Naive thymus-derived CD4-positive, alpha-beta T cell (primary cell): ENCODE data around the gene UBAC1. TPM values are rescaled to one million over a fixed set of nuclear protein-coding genes. Genes with fewer than 3 reads are reported as not detected.

Experiments
- ATAC-seq: fragments of 150-1000 bp; cut with Tn5 transposase; 2 replicates; pipeline ENCODE4 v1.10.0; 2021; ENCODE audit warnings: mild to moderate bottlenecking, moderate library complexity
- CTCF ChIA-PET: fragments of 350-600 bp; sonication (Branson Sonifier 250); formaldehyde crosslinking; loops from one replicate; lab custom pipeline; 2021; ENCODE audit warnings: antibody characterized with exemption; lab: Charles Lee
- POLR2A ChIA-PET: fragments of 350-600 bp; sonication (Branson Sonifier 250); formaldehyde crosslinking; loops from one replicate; lab custom pipeline; 2021; ENCODE audit warnings: antibody characterized with exemption, inconsistent platforms; lab: Charles Lee
- DNase-seq, 9 donors: peaks; one replicate each; pipeline versions ENCODE4 v3.0.0 to v3.0.0-alpha.2; 2020 to 2022; ENCODE audit warnings: mixed read lengths in 1 of 9
- H3K27ac ChIP-seq: one replicate; pipeline ENCODE4 v1.7.0; 2013; ENCODE audit warnings: mild to moderate bottlenecking, low read depth, low read length, moderate library complexity
- H3K27me3 ChIP-seq, 2 donors: one replicate each; pipeline ENCODE4 v1.7.0; 2013; ENCODE audit warnings: low read length in 2 of 2, mild to moderate bottlenecking in 2 of 2, moderate library complexity in 2 of 2; ENCODE audit not compliant: control insufficient read depth in 2 of 2, insufficient read depth in 2 of 2
- H3K36me3 ChIP-seq, 3 experiments: 1 replicate in 2 of 3; 2 replicates in 1 of 3; pipeline ENCODE4 v1.7.0; 2013; ENCODE audit warnings: low read length in 3 of 3, mild to moderate bottlenecking in 3 of 3, moderate library complexity in 1 of 3; ENCODE audit not compliant: insufficient read depth in 3 of 3, control insufficient read depth in 2 of 3
- H3K4me1 ChIP-seq, 2 donors: one replicate each; pipeline ENCODE4 v1.7.0; 2013; ENCODE audit warnings: low read length in 2 of 2, mild to moderate bottlenecking in 2 of 2, moderate library complexity in 1 of 2; ENCODE audit not compliant: control insufficient read depth in 2 of 2, insufficient read depth in 2 of 2
- H3K4me3 ChIP-seq: 2 replicates; pipeline ENCODE4 v1.7.0; 2013; ENCODE audit warnings: mild to moderate bottlenecking, low read length
- H3K9me3 ChIP-seq, 3 experiments: 1 replicate in 2 of 3; 2 replicates in 1 of 3; pipeline ENCODE4 v1.7.0; 2013; ENCODE audit warnings: low read length in 3 of 3; ENCODE audit not compliant: control insufficient read depth in 2 of 3
- H3K27ac Mint-ChIP-seq, 9 donors: one replicate each; pipeline ENCODE4 v1.8.0; 2020 to 2022; ENCODE audit warnings: mixed read lengths in 9 of 9, mild to moderate bottlenecking in 8 of 9, moderate library complexity in 5 of 9, inconsistent platforms in 2 of 9
- H3K27me3 Mint-ChIP-seq, 5 donors: one replicate each; pipeline ENCODE4 v1.8.0; 2021 to 2022; ENCODE audit warnings: mixed read lengths in 5 of 5, mild to moderate bottlenecking in 1 of 5
- H3K36me3 Mint-ChIP-seq, 5 donors: one replicate each; pipeline ENCODE4 v1.8.0; 2020 to 2022; ENCODE audit warnings: mixed read lengths in 5 of 5, mild to moderate bottlenecking in 3 of 5, inconsistent platforms in 1 of 5
- H3K4me1 Mint-ChIP-seq, 7 donors: one replicate each; pipeline ENCODE4 v1.8.0; 2020 to 2022; ENCODE audit warnings: mixed read lengths in 7 of 7, mild to moderate bottlenecking in 3 of 7, inconsistent platforms in 1 of 7
- H3K4me3 Mint-ChIP-seq, 10 donors: one replicate each; pipeline ENCODE4 v1.8.0; 2020 to 2022; ENCODE audit warnings: mild to moderate bottlenecking in 10 of 10, mixed read lengths in 10 of 10, moderate library complexity in 6 of 10, inconsistent platforms in 2 of 10
- H3K9me3 Mint-ChIP-seq, 11 donors: one replicate each; pipeline ENCODE4 v1.8.0; 2020 to 2022; ENCODE audit warnings: mixed read lengths in 11 of 11, mild to moderate bottlenecking in 4 of 11, inconsistent platforms in 1 of 11, moderate library complexity in 1 of 11
- intact Hi-C, 2 donors: fragments of 100-400 bp; cut with micrococcal nuclease; formaldehyde crosslinking; loops; one replicate each; pipeline ENCODE4 v1.15.1; 2023
- polyA plus RNA-seq, 2 donors: library from polyadenylated mRNA; unstranded; fragments of 300-500 nt; fragmentation: Illumina TruSeq; gene quantifications; one replicate each; pipeline ENCODE4 v1.2.3, GENCODE V29; 2021
- total RNA-seq, 6 experiments: library from RNA in 5 of 6; stranded (reverse) in 5 of 6; gene quantifications; 1 replicate in 5 of 6; 2 replicates in 1 of 6; pipeline ENCODE4 v1.2.3 and lab custom pipeline; 2021 to 2026

The UBAC1 gene
- total and polyA plus RNA-seq, 7 experiments from 2014 or later, result 19.6 to 36.1 (median 31.2) TPM

- Histone ChIP-seq H3K27ac (no peak overlapping the region), H3K27me3 (no peaks in the 10 kb centered on the region), H3K4me1 (peaks cover 17 to 21% of the 10 kb centered on the region in 2 donors), H3K4me3 (no peak overlapping the region), H3K9me3 (peaks cover 0 to 21% (median 3%) of the 10 kb centered on the region in 3 experiments), H3K36me3 (peaks cover 0 to 36% (median 9%) of the 10 kb centered on the region in 3 experiments)
- Mint-ChIP-seq H3K27me3 (no peaks in the 10 kb centered on the region), H3K4me3 (peak overlapping the region in 9 of 10 donors; percentile 6 to 74 (median 47)), H3K36me3 (peaks cover 19 to 60% (median 42%) of the 10 kb centered on the region in 5 donors), H3K27ac (peak overlapping the region in 1 of 9 donors; percentile 50), H3K9me3 (peaks cover 0 to 39% (median 17%) of the 10 kb centered on the region in 11 donors), H3K4me1 (peaks cover 29 to 51% (median 45%) of the 10 kb centered on the region in 7 donors)
- no peak for ATAC-seq
- ChIA-PET CTCF (no interaction called here), POLR2A (interaction anchor here (0.7 kb wide), 1 partner anchor 454 kb away, joined by 3 read pairs; no protein-coding TSS in a partner anchor)
- no peak for DNase-seq
- intact Hi-C loops, result no loop called here
Measured at GRCh38 chr9:135910216-135910615, 51.0 kb downstream of the UBAC1 start.

DNA sequence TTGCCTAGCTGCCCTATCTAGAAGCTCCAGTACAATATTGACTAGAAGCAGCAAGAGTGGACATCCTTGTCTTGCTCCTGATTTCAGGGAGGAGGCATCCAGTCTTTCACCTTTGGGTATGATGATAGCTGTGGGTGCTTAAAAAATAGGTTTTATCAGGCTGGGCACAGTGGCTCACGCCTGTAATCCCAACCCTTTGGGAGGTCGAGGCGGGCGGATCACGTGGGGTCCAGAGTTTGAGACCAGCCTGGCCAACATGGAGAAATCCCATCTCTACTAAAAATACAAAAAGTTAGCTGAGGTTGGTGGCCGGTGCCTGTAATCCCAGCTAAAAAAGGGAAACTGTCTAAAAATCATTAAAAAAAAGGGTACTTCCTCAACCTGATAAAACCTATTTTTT, 51.8 kb downstream of the UBAC1 start:
- Histone ChIP-seq H3K9me3 (peaks cover 0 to 14% (median 3%) of the 10 kb centered on the region in 3 experiments), H3K27me3 (no peaks in the 10 kb centered on the region), H3K27ac (no peak overlapping the region), H3K36me3 (peaks cover 0 to 27% (median 9%) of the 10 kb centered on the region in 3 experiments), H3K4me1 (peaks cover 21% of the 10 kb centered on the region in 2 donors), H3K4me3 (no peak overlapping the region)
- peak overlapping the region in 5 of 9 donors; percentile 23 to 88 (median 78) for H3K27ac Mint-ChIP-seq
- DNase-seq (no peak), ATAC-seq (no peak)
- H3K9me3 Mint-ChIP-seq, result peaks cover 0 to 31% (median 12%) of the 10 kb centered on the region in 11 donors
- no peaks in the 10 kb centered on the region for H3K27me3 Mint-ChIP-seq
- peak overlapping the region; percentile 71 to 91 (median 84) for H3K4me3 Mint-ChIP-seq
- H3K36me3 Mint-ChIP-seq, result peaks cover 19 to 55% (median 33%) of the 10 kb centered on the region in 5 donors
- ChIA-PET POLR2A (interaction anchor here (0.6 kb wide), 2 partner anchors 256 to 500 kb away, joined by 3 read pairs; no protein-coding TSS in a partner anchor), CTCF (interaction anchor here (0.7 kb wide), 1 partner anchor 43 kb away, joined by 6 read pairs; no protein-coding TSS in a partner anchor)
- peaks cover 33 to 60% (median 49%) of the 10 kb centered on the region in 7 donors for H3K4me1 Mint-ChIP-seq
- intact Hi-C loops, result loop anchor here (5.0 to 10.0 kb wide), 5 partner anchors 47 to 1885 kb away; partner anchors contain the start of genes BRD3OS (in 1 of the 2), NOTCH1 (in 1 of the 2), SNAPC4 (in 1 of the 2) and WDR5 (in 1 of the 2)

- peaks cover 0 to 24% (median 7%) of the 10 kb centered on the region in 3 experiments for H3K36me3 ChIP-seq
- H3K27ac ChIP-seq, result peak overlapping the region; percentile 89
- DNase-seq (no peak), ATAC-seq (no peak)
- peak overlapping the region; percentile 71 to 91 (median 84) for H3K4me3 Mint-ChIP-seq
- ChIA-PET POLR2A (interaction anchor here (0.6 to 1.1 kb wide), 3 partner anchors 53 to 501 kb away, joined by 3 read pairs; partner anchors contain the start of gene UBAC1), CTCF (interaction anchor here (0.7 kb wide), 1 partner anchor 42 kb away, joined by 6 read pairs; no protein-coding TSS in a partner anchor)
- H3K27ac Mint-ChIP-seq, result peak overlapping the region; percentile 23 to 88 (median 78)
- peak overlapping the region; percentile 69 for H3K4me3 ChIP-seq
- peaks cover 18 to 52% (median 31%) of the 10 kb centered on the region in 5 donors for H3K36me3 Mint-ChIP-seq
- H3K9me3 ChIP-seq, result peaks cover 0 to 8% (median 3%) of the 10 kb centered on the region in 3 experiments
- peaks cover 33 to 63% (median 53%) of the 10 kb centered on the region in 7 donors for H3K4me1 Mint-ChIP-seq
- intact Hi-C loops, result loop anchor here (5.0 to 10.0 kb wide), 5 partner anchors 46 to 1884 kb away; partner anchors contain the start of genes BRD3OS (in 1 of the 2), NOTCH1 (in 1 of the 2), SNAPC4 (in 1 of the 2) and WDR5 (in 1 of the 2)
- H3K4me1 ChIP-seq, result peaks cover 21% of the 10 kb centered on the region in 2 donors
- H3K9me3 Mint-ChIP-seq, result peaks cover 0 to 26% (median 8%) of the 10 kb centered on the region in 11 donors
- H3K27me3 ChIP-seq, result no peaks in the 10 kb centered on the region
- H3K27me3 Mint-ChIP-seq, result no peaks in the 10 kb centered on the region
Measured at GRCh38 chr9:135908754-135909204, 52.4 kb downstream of the UBAC1 start.

DNA sequence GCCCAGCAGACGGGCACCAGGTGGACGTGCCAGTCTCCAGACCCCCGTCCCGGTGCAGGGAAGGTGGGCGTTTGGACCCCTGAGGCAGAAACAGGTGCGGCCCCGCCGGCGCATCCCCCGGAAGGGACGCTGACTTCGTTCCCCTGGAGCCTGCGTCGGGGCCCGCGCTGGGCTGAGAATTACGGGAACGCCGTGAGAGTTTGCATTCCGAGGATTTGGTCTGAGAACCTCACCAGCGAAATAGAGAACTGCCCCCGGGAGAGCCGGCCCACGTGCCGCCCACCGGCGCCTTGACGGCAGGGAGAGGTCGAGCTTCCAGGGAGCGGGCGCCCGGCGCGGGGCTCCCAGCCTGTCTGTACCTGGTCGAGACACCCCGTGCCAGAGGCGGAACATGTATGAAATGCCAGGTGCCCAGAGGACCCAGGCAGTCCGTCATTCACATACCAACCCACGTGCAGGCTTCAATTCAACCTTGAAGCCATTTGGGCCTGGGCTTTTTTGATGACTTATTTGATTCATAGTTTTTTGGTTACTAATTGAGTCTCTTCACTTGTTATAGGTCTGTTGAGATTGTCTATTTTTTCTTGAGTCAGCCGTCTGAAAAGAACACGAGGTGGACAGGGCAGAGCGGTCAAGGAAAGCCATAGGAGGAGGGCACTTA, 53.0 kb downstream of the UBAC1 start:
- Mint-ChIP-seq H3K27ac (peak overlapping the region; percentile 23 to 88 (median 78)), H3K4me3 (peak overlapping the region; percentile 71 to 91 (median 84)), H3K4me1 (peaks cover 33 to 68% (median 58%) of the 10 kb centered on the region in 7 donors), H3K27me3 (no peaks in the 10 kb centered on the region), H3K36me3 (peaks cover 15 to 50% (median 26%) of the 10 kb centered on the region in 5 donors), H3K9me3 (peaks cover 0 to 20% (median 5%) of the 10 kb centered on the region in 11 donors)
- peak overlapping the region; percentile 89 for H3K27ac ChIP-seq
- ATAC-seq, result no peak
- intact Hi-C loops, result loop anchor here (5.0 to 10.0 kb wide), 5 partner anchors 46 to 1883 kb away; partner anchors contain the start of genes BRD3OS (in 1 of the 2), NOTCH1 (in 1 of the 2), SNAPC4 (in 1 of the 2) and WDR5 (in 1 of the 2)
- H3K4me1 ChIP-seq, result peaks cover 21% of the 10 kb centered on the region in 2 donors
- CTCF ChIA-PET, result no interaction called here
- H3K9me3 ChIP-seq, result peaks cover 0 to 3% (median under 1%) of the 10 kb centered on the region in 3 experiments
- POLR2A ChIA-PET, result interaction anchor here (1.0 to 1.1 kb wide), 2 partner anchors 19 to 53 kb away, joined by 3 to 4 read pairs; partner anchors contain the start of gene UBAC1
- DNase-seq, result peak in 5 of 9 donors; percentile 8 to 37 (median 12)
- H3K4me3 ChIP-seq, result peak overlapping the region; percentile 69
- peaks cover 0 to 18% (median under 1%) of the 10 kb centered on the region in 3 experiments for H3K36me3 ChIP-seq
- no peaks in the 10 kb centered on the region for H3K27me3 ChIP-seq

GRCh38 chr9:135907431-135908092, 53.6 kb downstream of the UBAC1 start, which contains the start of gene CAMSAP1:
TSS of gene CAMSAP1 (minus strand) at chr9:135907546. CDS start at chr9:135907159, 387 bp downstream.
- DNase-seq (peak; percentile 89 to 97 (median 93)), ATAC-seq (peak; percentile 91)
- peak within 1 kb of the TSS; percentile 68 to 92 (median 83) for H3K27ac Mint-ChIP-seq
- H3K9me3 Mint-ChIP-seq, result peaks cover 0 to 16% (median 5%) of the 10 kb centered on the region in 11 donors
- H3K27me3 ChIP-seq, result no peaks in the 10 kb centered on the region
- intact Hi-C loops, result loop anchor here (1.0 to 10.0 kb wide), 16 partner anchors 20 to 1883 kb away; partner anchors contain the start of genes DNLZ (in 2 of the 2), UBAC1 (in 2 of the 2), BRD3 (in 1 of the 2) and BRD3OS (in 1 of the 2)
- peak within 1 kb of the TSS; percentile 85 to 94 (median 90) for H3K4me3 Mint-ChIP-seq
- peaks cover 15 to 47% (median 24%) of the 10 kb centered on the region in 5 donors for H3K36me3 Mint-ChIP-seq
- CTCF ChIA-PET, result no interaction called here
- POLR2A ChIA-PET, result interaction anchor here (0.6 to 1.1 kb wide), 4 partner anchors 19 to 455 kb away, joined by 3 to 4 read pairs (median 3); partner anchors contain the start of gene UBAC1
- peak within 1 kb of the TSS; percentile 89 for H3K27ac ChIP-seq
- H3K4me3 ChIP-seq, result peak within 1 kb of the TSS; percentile 69
- peaks cover 21% of the 10 kb centered on the region in 2 donors for H3K4me1 ChIP-seq
- H3K36me3 ChIP-seq, result peaks cover 0 to 16% (median 0%) of the 10 kb centered on the region in 3 experiments
- no peaks in the 10 kb centered on the region for H3K27me3 Mint-ChIP-seq
- H3K9me3 ChIP-seq, result no peaks in the 10 kb centered on the region
- peaks cover 33 to 74% (median 63%) of the 10 kb centered on the region in 7 donors for H3K4me1 Mint-ChIP-seq
